Epithelial cell of esophagus (primary cell): Measurements from ENCODE around the gene GPI.
"Not testable (repeated sequence)": the region's sequence is repeated elsewhere in the genome, so short reads cannot be mapped to it uniquely, and the experiment has no call there.

Source experiments
- DNase-seq: peaks from one replicate; pipeline ENCODE4 v3.0.0; 2010; ENCODE audit warnings: low read depth
- H3K4me3 ChIP-seq: 2 replicates; pipeline ENCODE4 v1.5.1; 2011; ENCODE audit warnings: mild to moderate bottlenecking, low read length, control low read depth
- TF ChIP-seq, protein P1 (sequence below): IDR thresholded peaks from 2 replicates; pipeline ENCODE4 v1.5.1; 2011; ENCODE audit warnings: low read depth, mild to moderate bottlenecking, low read length, control low read depth, inconsistent platforms; ENCODE audit not compliant: insufficient read depth; ENCODE audit errors: missing control alignments

Gene GPI

DNA sequence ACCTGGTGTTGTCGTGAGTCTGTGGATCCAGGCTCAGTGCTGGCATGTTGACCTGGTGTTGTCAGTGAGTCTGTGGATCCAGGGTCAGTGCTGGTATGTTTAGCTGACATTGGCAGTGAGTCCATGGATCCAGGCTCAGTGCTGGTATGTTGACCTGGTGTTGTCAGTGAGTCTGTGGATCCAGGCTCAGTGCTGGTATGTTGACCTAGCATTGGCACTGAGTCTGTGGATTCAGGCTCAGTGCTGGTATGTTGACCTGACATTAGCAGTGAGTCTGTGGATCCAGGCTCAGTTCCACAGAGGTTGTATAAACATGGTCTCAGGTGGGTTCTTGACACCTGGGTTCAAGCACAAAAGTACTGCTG, 22.4 kb downstream of the GPI start:
- TF ChIP-seq, protein P1, sequence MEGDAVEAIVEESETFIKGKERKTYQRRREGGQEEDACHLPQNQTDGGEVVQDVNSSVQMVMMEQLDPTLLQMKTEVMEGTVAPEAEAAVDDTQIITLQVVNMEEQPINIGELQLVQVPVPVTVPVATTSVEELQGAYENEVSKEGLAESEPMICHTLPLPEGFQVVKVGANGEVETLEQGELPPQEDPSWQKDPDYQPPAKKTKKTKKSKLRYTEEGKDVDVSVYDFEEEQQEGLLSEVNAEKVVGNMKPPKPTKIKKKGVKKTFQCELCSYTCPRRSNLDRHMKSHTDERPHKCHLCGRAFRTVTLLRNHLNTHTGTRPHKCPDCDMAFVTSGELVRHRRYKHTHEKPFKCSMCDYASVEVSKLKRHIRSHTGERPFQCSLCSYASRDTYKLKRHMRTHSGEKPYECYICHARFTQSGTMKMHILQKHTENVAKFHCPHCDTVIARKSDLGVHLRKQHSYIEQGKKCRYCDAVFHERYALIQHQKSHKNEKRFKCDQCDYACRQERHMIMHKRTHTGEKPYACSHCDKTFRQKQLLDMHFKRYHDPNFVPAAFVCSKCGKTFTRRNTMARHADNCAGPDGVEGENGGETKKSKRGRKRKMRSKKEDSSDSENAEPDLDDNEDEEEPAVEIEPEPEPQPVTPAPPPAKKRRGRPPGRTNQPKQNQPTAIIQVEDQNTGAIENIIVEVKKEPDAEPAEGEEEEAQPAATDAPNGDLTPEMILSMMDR: no peak
- H3K4me3 ChIP-seq: no peak overlapping the region
- DNase-seq: no peak

- not testable (repeated sequence) for H3K4me3 ChIP-seq, DNase-seq
These were observed 23.7 kb downstream of the GPI start for GRCh38 chr19:34388745-34389144.

DNA sequence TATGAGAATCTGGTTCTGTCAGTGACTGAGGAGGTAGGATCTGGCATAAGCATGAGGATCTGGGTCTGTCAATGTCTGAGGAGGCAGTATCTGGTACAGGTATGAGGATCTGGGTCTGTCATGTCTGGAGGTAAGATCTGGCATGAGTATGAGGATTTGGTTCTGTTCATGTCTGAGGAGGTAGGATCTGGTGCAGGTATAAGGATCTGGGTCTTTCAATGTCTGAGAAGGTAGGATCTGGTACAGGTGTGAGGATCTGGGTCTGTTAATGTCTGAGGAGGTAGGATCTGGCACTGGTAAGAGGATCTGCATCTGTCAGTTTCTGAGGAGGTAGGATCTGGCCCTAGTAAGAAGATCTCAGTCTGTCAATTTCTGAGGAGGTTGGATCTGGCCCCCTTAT, 26.8 kb downstream of the GPI start:
- no peak overlapping the region for H3K4me3 ChIP-seq
- TF ChIP-seq, protein P1: no peak
- no peak for DNase-seq

- no peak for DNase-seq
- TF ChIP-seq, protein P1: no peak
- no peak overlapping the region for H3K4me3 ChIP-seq
These were observed 28.0 kb downstream of the GPI start for GRCh38 chr19:34393031-34393430.

DNA sequence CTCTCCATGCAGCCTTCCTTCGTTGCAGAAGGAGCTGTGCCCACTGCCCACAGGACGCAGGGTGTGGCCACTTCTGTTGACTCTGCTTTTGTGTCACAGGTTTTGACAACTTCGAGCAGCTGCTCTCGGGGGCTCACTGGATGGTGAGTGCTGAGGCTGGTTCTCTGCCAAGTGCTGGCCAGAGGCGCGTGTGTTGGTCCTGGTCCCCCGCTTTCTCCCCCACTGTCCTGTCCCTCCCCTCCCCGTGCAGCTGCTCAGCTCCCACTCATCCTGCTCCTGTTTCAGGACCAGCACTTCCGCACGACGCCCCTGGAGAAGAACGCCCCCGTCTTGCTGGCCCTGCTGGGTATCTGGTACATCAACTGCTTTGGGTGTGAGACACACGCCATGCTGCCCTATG, 28.6 kb downstream of the GPI start:
- H3K4me3 ChIP-seq: no peak overlapping the region
- TF ChIP-seq, protein P1: no peak
- no peak for DNase-seq

DNA sequence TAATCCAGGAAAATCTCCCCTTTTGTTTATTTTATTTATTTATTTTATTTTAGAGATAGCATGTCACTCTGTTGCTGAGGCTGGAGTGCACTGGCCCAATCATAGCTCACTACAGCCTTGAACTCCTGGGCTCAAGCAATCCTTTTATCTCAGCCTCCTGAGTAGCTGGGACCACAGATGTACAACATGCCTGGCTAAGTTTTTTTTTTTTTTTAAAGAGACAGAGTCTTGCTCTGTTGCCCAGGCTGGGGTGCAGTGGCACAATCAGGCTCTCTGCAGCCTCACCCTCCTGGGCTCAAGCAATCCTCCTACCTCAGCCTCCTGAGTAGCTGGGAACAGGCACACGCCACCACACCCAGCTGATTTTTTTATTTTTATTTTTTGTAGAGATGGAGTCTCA, 32.9 kb downstream of the GPI start:
- TF ChIP-seq, protein P1: no peak
- no peak overlapping the region for H3K4me3 ChIP-seq
- DNase-seq: no peak

GRCh38 chr19:34399886-34400285, 34.9 kb downstream of the GPI start:
- DNase-seq: no peak
- H3K4me3 ChIP-seq: no peak overlapping the region
- TF ChIP-seq, protein P1: no peak

DNA sequence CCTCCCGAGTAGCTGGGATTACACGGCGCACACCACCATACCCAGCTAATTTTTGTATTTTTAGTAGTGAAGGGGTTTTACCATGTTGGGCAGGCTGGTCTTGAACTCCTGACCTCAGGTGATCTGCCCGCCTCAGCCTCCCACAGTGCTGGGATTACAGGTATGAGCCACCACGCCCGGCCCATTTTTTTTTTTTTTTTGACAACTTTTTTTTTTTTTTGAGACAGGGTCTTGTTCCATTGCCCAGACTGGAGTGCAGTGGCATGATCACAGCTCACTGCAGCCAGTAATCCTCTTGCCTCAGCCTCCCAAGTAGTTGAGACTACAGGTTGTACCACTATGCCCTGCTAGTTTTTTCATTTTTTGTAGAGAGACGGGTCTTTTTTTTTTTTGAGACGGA, 35.8 kb downstream of the GPI start:
- not testable (repeated sequence) for H3K4me3 ChIP-seq, DNase-seq
